Testis (tissue), 3 donors: Measurements from ENCODE around the gene KRT12. TPM values are rescaled to one million over a fixed set of nuclear protein-coding genes. Genes with fewer than 3 reads are reported as not detected.

Experiments used
- DNase-seq: peaks from one replicate; pipeline ENCODE4 v3.0.0-alpha.2; 2019
- H3K27ac ChIP-seq, 2 donors: fragments of 200-600 bp; sonication (generic); one replicate each; pipeline ENCODE4 v1.5.1; 2019
- H3K27me3 ChIP-seq: fragments of 200-600 bp; sonication (generic); one replicate; pipeline ENCODE4 v1.5.1; 2019
- H3K36me3 ChIP-seq: fragments of 200-600 bp; sonication (generic); one replicate; pipeline ENCODE4 v1.5.1; 2017; ENCODE audit warnings: low read depth; ENCODE audit errors: missing control alignments
- H3K4me1 ChIP-seq: fragments of 200-600 bp; sonication (generic); one replicate; pipeline ENCODE4 v1.5.1; 2019
- H3K4me3 ChIP-seq, 2 donors: fragments of 200-600 bp; sonication (generic); one replicate each; pipeline ENCODE4 v1.5.1; 2017 to 2019
- H3K9me3 ChIP-seq: fragments of 200-600 bp; sonication (generic); one replicate; pipeline ENCODE4 v1.5.1; 2017
- CTCF ChIP-seq, 3 experiments: fragments of 450-650 bp in 2 of 3; fragments of 200-600 bp in 1 of 3; sonication (generic) in 1 of 3; IDR thresholded peaks; one replicate each; pipeline ENCODE4 v1.5.1; 2016 to 2019; ENCODE audit warnings: antibody characterized with exemption in 3 of 3, mild to moderate bottlenecking in 2 of 3, moderate library complexity in 1 of 3
- POLR2A ChIP-seq: fragments of 450-650 bp; IDR thresholded peaks from one replicate; pipeline ENCODE4 v1.6.1; 2017; ENCODE audit warnings: antibody characterized with exemption, mild to moderate bottlenecking, moderate library complexity
- WGBS, 2 donors: methylation state at CpG; one replicate each; pipeline ENCODE4 v1.1.5; 2018; 5-methylcytosine and 5-hydroxymethylcytosine counted together
- intact Hi-C: fragments of 100-400 bp; cut with DNase I; formaldehyde crosslinking; loops from one replicate; pipeline ENCODE4 v1.15.1; 2023; ENCODE audit warnings: low total_unique reads
- polyA plus RNA-seq: library from polyadenylated mRNA; stranded (reverse); fragments of 350-450 nt; fragmentation: Illumina TruSeq; extraction: RNeasy Lipid Tissue Mini Kit (QIAGEN cat#74804); gene quantifications from one replicate; pipeline ENCODE4 v1.2.3, GENCODE V29; 2014; ENCODE audit warnings: low read depth, low replicate concordance; ENCODE audit not compliant: insufficient read depth
- total RNA-seq, 2 donors: library from RNA; depleted of rRNA; stranded (reverse); fragments of >200 nt; gene quantifications; one replicate each; pipeline ENCODE4 v1.2.3, GENCODE V29; 2016

KRT12 gene
- total and polyA plus RNA-seq, 3 donors from 2014 or later, result 0.26 to 0.68 (median 0.63) TPM

GRCh38 chr17:40813804-40814203 is 53.2 kb downstream of the KRT12 start:
- Histone ChIP-seq H3K36me3 (no peaks in the 10 kb centered on the region), H3K4me1 (peaks cover 11% of the 10 kb centered on the region), H3K27me3 (no peaks in the 10 kb centered on the region), H3K4me3 (no peak overlapping the region), H3K9me3 (no peaks in the 10 kb centered on the region), H3K27ac (no peak overlapping the region)
- TF ChIP-seq POLR2A (no peak), CTCF (IDR thresholded peaks at IDR 0.05) (no peak)
- intact Hi-C loops, result no loop called here
- WGBS, 2 donors, result 58 to 65% methylated on average over 4 of the region's 4 CpGs
- DNase-seq, result no peak

- intact Hi-C loops, result no loop called here
- TF ChIP-seq CTCF (IDR thresholded peaks at IDR 0.05), result no peak
- no peak for TF ChIP-seq POLR2A
- WGBS, 2 donors, result 84 to 88% methylated on average over 3 of the region's 3 CpGs
Observed at GRCh38 chr17:40812639-40813038, 54.4 kb downstream of the KRT12 start.

More at GRCh38 chr17:40812639-40813038, 54.4 kb downstream of the KRT12 start:
- H3K4me1 ChIP-seq, result peaks cover 5% of the 10 kb centered on the region
- no peaks in the 10 kb centered on the region for H3K27me3 ChIP-seq
- no peaks in the 10 kb centered on the region for H3K9me3 ChIP-seq
- no peak overlapping the region for H3K4me3 ChIP-seq
- H3K36me3 ChIP-seq, result no peaks in the 10 kb centered on the region
- H3K27ac ChIP-seq, result no peak overlapping the region
- DNase-seq, result no peak

Other genes starting within 250 kb of the KRT12 start
- 10 to 100 TPM; 80.3 to 81.6 TPM for gene SMARCE1, start 219.4 kb downstream of the KRT12 start, total RNA-seq
- gene SMARCE1, start 219.4 kb downstream of the KRT12 start, polyA plus RNA-seq, result 86.4 TPM
- gene KRT222, start 202.0 kb downstream of the KRT12 start, total RNA-seq, result 1 to 10 TPM; 1.2 to 3.1 TPM
- gene KRT222, start 202.0 kb downstream of the KRT12 start, polyA plus RNA-seq, result 1.0 TPM
- under 1 TPM in 1 of 2 donors, not detected in 1; 0.12 TPM for gene KRT24, start 163.5 kb downstream of the KRT12 start, total RNA-seq
- gene KRT24, start 163.5 kb downstream of the KRT12 start, polyA plus RNA-seq, result not detected
- 1 to 10 TPM; 1.2 to 1.3 TPM for gene KRT25, start 111.9 kb downstream of the KRT12 start, total RNA-seq
- 1.6 TPM for gene KRT25, start 111.9 kb downstream of the KRT12 start, polyA plus RNA-seq
- under 1 TPM; 0.62 to 0.79 TPM for gene KRT26, start 95.0 kb downstream of the KRT12 start, total RNA-seq
- gene KRT26, start 95.0 kb downstream of the KRT12 start, polyA plus RNA-seq, result 0.30 TPM
- gene KRT27, start 84.7 kb downstream of the KRT12 start, total RNA-seq, result 1 to 10 TPM in 1 of 2 donors, under 1 TPM in 1; 0.87 to 1.4 TPM
- gene KRT27, start 84.7 kb downstream of the KRT12 start, polyA plus RNA-seq, result 0.58 TPM
- gene KRT28, start 67.3 kb downstream of the KRT12 start, total RNA-seq, result under 1 TPM; 0.43 to 0.87 TPM
- 0.37 TPM for gene KRT28, start 67.3 kb downstream of the KRT12 start, polyA plus RNA-seq
- gene KRT10, start 44.6 kb downstream of the KRT12 start, total RNA-seq, result 10 to 100 TPM; 22.1 to 25.8 TPM
- gene KRT10, start 44.6 kb downstream of the KRT12 start, polyA plus RNA-seq, result 69.4 TPM
- gene KRT20, start 18.0 kb upstream of the KRT12 start, total RNA-seq, result not detected
- gene KRT20, start 18.0 kb upstream of the KRT12 start, polyA plus RNA-seq, result not detected
- 10 to 100 TPM; 14.0 to 17.3 TPM for gene KRT23, start 70.4 kb upstream of the KRT12 start, total RNA-seq
- gene KRT23, start 70.4 kb upstream of the KRT12 start, polyA plus RNA-seq, result 52.2 TPM
- gene KRT39, start 99.7 kb upstream of the KRT12 start, total RNA-seq, result not detected
- gene KRT39, start 99.7 kb upstream of the KRT12 start, polyA plus RNA-seq, result not detected
- under 1 TPM in 1 of 2 donors, not detected in 1; 0.16 TPM for gene KRT40, start 117.1 kb upstream of the KRT12 start, total RNA-seq
- 0.45 TPM for gene KRT40, start 117.1 kb upstream of the KRT12 start, polyA plus RNA-seq
- gene KRTAP3-3, start 126.9 kb upstream of the KRT12 start, total RNA-seq, result not detected
- not detected for gene KRTAP3-3, start 126.9 kb upstream of the KRT12 start, polyA plus RNA-seq
- not detected for gene KRTAP3-2, start 132.7 kb upstream of the KRT12 start, total RNA-seq
- not detected for gene KRTAP3-2, start 132.7 kb upstream of the KRT12 start, polyA plus RNA-seq
- gene KRTAP3-1, start 141.9 kb upstream of the KRT12 start, total RNA-seq, result not detected
- gene KRTAP3-1, start 141.9 kb upstream of the KRT12 start, polyA plus RNA-seq, result not detected
- not detected for gene KRTAP1-5, start 160.0 kb upstream of the KRT12 start, total RNA-seq
- not detected for gene KRTAP1-5, start 160.0 kb upstream of the KRT12 start, polyA plus RNA-seq
- gene KRTAP1-4, start 163.0 kb upstream of the KRT12 start, total RNA-seq, result not detected
- gene KRTAP1-4, start 163.0 kb upstream of the KRT12 start, polyA plus RNA-seq, result not detected
- not detected for gene KRTAP1-3, start 167.7 kb upstream of the KRT12 start, total RNA-seq
- not detected for gene KRTAP1-3, start 167.7 kb upstream of the KRT12 start, polyA plus RNA-seq
- not detected for gene KRTAP1-1, start 174.2 kb upstream of the KRT12 start, total RNA-seq
- gene KRTAP1-1, start 174.2 kb upstream of the KRT12 start, polyA plus RNA-seq, result not detected
- not detected for gene KRTAP2-1, start 180.1 kb upstream of the KRT12 start, total RNA-seq
- gene KRTAP2-1, start 180.1 kb upstream of the KRT12 start, polyA plus RNA-seq, result not detected
- not detected for gene KRTAP2-2, start 188.0 kb upstream of the KRT12 start, total RNA-seq
- not detected for gene KRTAP2-2, start 188.0 kb upstream of the KRT12 start, polyA plus RNA-seq
- gene KRTAP2-3, start 192.9 kb upstream of the KRT12 start, total RNA-seq, result not detected
- not detected for gene KRTAP2-3, start 192.9 kb upstream of the KRT12 start, polyA plus RNA-seq
- gene KRTAP2-4, start 198.7 kb upstream of the KRT12 start, total RNA-seq, result not detected
- not detected for gene KRTAP2-4, start 198.7 kb upstream of the KRT12 start, polyA plus RNA-seq
- gene KRTAP4-7, start 216.9 kb upstream of the KRT12 start, total RNA-seq, result not detected
- gene KRTAP4-7, start 216.9 kb upstream of the KRT12 start, polyA plus RNA-seq, result not detected
- not detected for gene KRTAP4-8, start 230.9 kb upstream of the KRT12 start, total RNA-seq
- gene KRTAP4-8, start 230.9 kb upstream of the KRT12 start, polyA plus RNA-seq, result not detected
- gene KRTAP4-16, start 235.0 kb upstream of the KRT12 start, total RNA-seq, result not detected
- not detected for gene KRTAP4-16, start 235.0 kb upstream of the KRT12 start, polyA plus RNA-seq
- gene KRTAP4-9, start 238.2 kb upstream of the KRT12 start, total RNA-seq, result not detected
- not detected for gene KRTAP4-9, start 238.2 kb upstream of the KRT12 start, polyA plus RNA-seq